PFSK-1 (cell line): Measurements from ENCODE around the gene STRA6.

Source experiments
- FOXP2 ChIP-seq: optimal IDR thresholded peaks from 2 replicates; pipeline ENCODE3; 2011; ENCODE audit warnings: borderline replicate concordance, control low read depth, inconsistent platforms; ENCODE audit not compliant: insufficient read depth; ENCODE audit errors: extremely low read length, extremely low read depth
- POLR2AphosphoS5 ChIP-seq: IDR thresholded peaks from 2 replicates; pipeline ENCODE4 v1.6.1; 2012; ENCODE audit warnings: low read depth, mild to moderate bottlenecking, control low read depth, low read length, moderate library complexity
- REST ChIP-seq, 2 experiments: IDR thresholded peaks; 2 replicates each; pipeline versions ENCODE4 v1.6.1 to v1.8.0; 2011 to 2012; ENCODE audit warnings: low read depth in 2 of 2, low read length in 2 of 2, control low read depth in 1 of 2, inconsistent platforms in 1 of 2, mild to moderate bottlenecking in 1 of 2, moderate library complexity in 1 of 2; ENCODE audit not compliant: insufficient read depth in 1 of 2
- SIN3A ChIP-seq: IDR thresholded peaks from 2 replicates; pipeline ENCODE4 v1.6.1; 2012; ENCODE audit warnings: mild to moderate bottlenecking, low read length, moderate library complexity, borderline replicate concordance; ENCODE audit not compliant: insufficient read depth
- TAF1 ChIP-seq: IDR thresholded peaks from 2 replicates; pipeline ENCODE4 v1.6.1; 2012; ENCODE audit warnings: low read length, control low read depth, borderline replicate concordance; ENCODE audit not compliant: insufficient read depth

STRA6 gene

GRCh38 chr15:74129586-74130154 is 72.9 kb downstream of the STRA6 start:
- TF ChIP-seq TAF1 = no peak
- no peak for TF ChIP-seq FOXP2
- TF ChIP-seq SIN3A = no peak
- no peak for TF ChIP-seq POLR2AphosphoS5
- TF ChIP-seq REST (IDR thresholded peaks at IDR 0.05; ENCODE audit: insufficient read depth in 1 of 2, low read depth in 2 of 2, low read length in 2 of 2) = no peak
